Keratinocyte (primary cell): ENCODE data around the gene MYCBPAP. TPM values are rescaled to one million over a fixed set of nuclear protein-coding genes. Genes with fewer than 3 reads are reported as not detected.

Source experiments
- DNase-seq: peaks from one replicate; pipeline ENCODE4 v3.0.0-alpha.2; 2011; ENCODE audit warnings: low read depth, missing footprints, low spot score
- FAIRE-seq: peaks from 2 replicates; lab custom pipeline; 2011; peaks lifted over from hg19 to GRCh38; lab: Jason Lieb, UNC
- H2AFZ ChIP-seq: 2 replicates; pipeline ENCODE4 v1.6.0; 2012; ENCODE audit warnings: low read length, control low read depth, inconsistent platforms; ENCODE audit not compliant: control insufficient read depth
- H3K27ac ChIP-seq: 2 replicates; pipeline ENCODE4 v1.5.1; 2011; ENCODE audit warnings: low read length; ENCODE audit not compliant: control insufficient read depth, insufficient read depth
- H3K27me3 ChIP-seq: 3 replicates; pipeline ENCODE4 v1.6.0; 2011; ENCODE audit warnings: low read length; ENCODE audit not compliant: control insufficient read depth, insufficient read depth; ENCODE audit errors: extremely low read depth
- H3K36me3 ChIP-seq, 2 experiments: 2 replicates in 1 of 2; 3 replicates in 1 of 2; pipeline ENCODE4 v1.5.1; 2011; ENCODE audit warnings: low read length in 2 of 2, mild to moderate bottlenecking in 1 of 2; ENCODE audit not compliant: control insufficient read depth in 2 of 2, insufficient read depth in 2 of 2; ENCODE audit errors: extremely low read depth in 1 of 2
- H3K4me1 ChIP-seq: 3 replicates; pipeline ENCODE4 v1.5.1; 2011; ENCODE audit warnings: low read length; ENCODE audit not compliant: control insufficient read depth, insufficient read depth; ENCODE audit errors: extremely low read depth
- H3K4me2 ChIP-seq: 3 replicates; pipeline ENCODE4 v1.6.0; 2011; ENCODE audit warnings: low read depth, low read length; ENCODE audit not compliant: control insufficient read depth, insufficient read depth; ENCODE audit errors: extremely low read depth
- H3K4me3 ChIP-seq, 3 experiments: fragments of 200-600 bp in 1 of 3; sonication (generic) in 1 of 3; 2 replicates in 2 of 3; 3 replicates in 1 of 3; pipeline ENCODE4 v1.5.1; 2011 to 2016; ENCODE audit warnings: low read length in 3 of 3, mild to moderate bottlenecking in 3 of 3, control low read depth in 2 of 3, inconsistent platforms in 1 of 3, low read depth in 1 of 3, mixed read lengths in 1 of 3, mixed run types in 1 of 3, moderate library complexity in 1 of 3; ENCODE audit not compliant: control insufficient read depth in 2 of 3, insufficient read depth in 2 of 3; ENCODE audit errors: extremely low read depth in 1 of 3
- H3K79me2 ChIP-seq: 2 replicates; pipeline ENCODE4 v1.6.0; 2012; ENCODE audit warnings: low read length; ENCODE audit not compliant: control insufficient read depth, insufficient read depth
- H3K9ac ChIP-seq: 3 replicates; pipeline ENCODE4 v1.6.0; 2011; ENCODE audit warnings: low read length; ENCODE audit not compliant: control insufficient read depth, insufficient read depth; ENCODE audit errors: extremely low read depth
- H3K9me1 ChIP-seq: 3 replicates; pipeline ENCODE4 v1.6.0; 2011; ENCODE audit warnings: low read length; ENCODE audit not compliant: control insufficient read depth, insufficient read depth; ENCODE audit errors: extremely low read depth
- H3K9me3 ChIP-seq: 2 replicates; pipeline ENCODE4 v1.5.1; 2012; ENCODE audit warnings: low read depth, low read length; ENCODE audit not compliant: control insufficient read depth
- H4K20me1 ChIP-seq: 3 replicates; pipeline ENCODE4 v1.6.0; 2011; ENCODE audit warnings: low read length; ENCODE audit not compliant: control insufficient read depth, insufficient read depth; ENCODE audit errors: extremely low read depth
- EZH2 ChIP-seq: IDR thresholded peaks from one replicate; pipeline ENCODE4 v1.6.1; 2012; ENCODE audit warnings: inconsistent platforms, mild to moderate bottlenecking, low read length, moderate library complexity
- dilution Hi-C: fragments of 300-500 bp; cut with MboI; formaldehyde crosslinking; loops from one replicate; pipeline ENCODE4 v1.7.0; 2020; ENCODE audit warnings: low sequenced_read_pairs; ENCODE audit not compliant: extremely low pct_ligation_motif_present
- polyA plus RNA-seq, 5 experiments: library from polyadenylated mRNA; depleted of rRNA in 3 of 5; stranded (reverse) in 3 of 5; stranded (forward) in 1 of 5; unstranded in 1 of 5; fragments of >200 nt; gene quantifications; 1 replicate in 1 of 5; 2 replicates in 3 of 5; 3 replicates in 1 of 5; pipeline versions ENCODE4 v1.2.1 to v1.2.3, GENCODE V29; 2011 to 2012; ENCODE audit warnings: missing spikeins in 2 of 5, low read depth in 1 of 5, low replicate concordance in 1 of 5
- TF ChIP-seq, protein P1 (sequence below), 3 experiments: IDR thresholded peaks in 1 of 3; conservative IDR thresholded peaks in 1 of 3; optimal IDR thresholded peaks in 1 of 3; 2 replicates in 2 of 3; 3 replicates in 1 of 3; pipeline versions ENCODE3 to v1.5.1; 2011; ENCODE audit warnings: low read length in 3 of 3, mild to moderate bottlenecking in 3 of 3, moderate library complexity in 2 of 3, control low read depth in 1 of 3, inconsistent platforms in 1 of 3; ENCODE audit not compliant: insufficient read depth in 2 of 3; ENCODE audit errors: extremely low read depth in 1 of 3

Gene MYCBPAP
- polyA plus RNA-seq, 1 donor (not counting 4 experiments of a cell fraction or from before 2014, with no cell fraction given): 9.5 TPM

DNA sequence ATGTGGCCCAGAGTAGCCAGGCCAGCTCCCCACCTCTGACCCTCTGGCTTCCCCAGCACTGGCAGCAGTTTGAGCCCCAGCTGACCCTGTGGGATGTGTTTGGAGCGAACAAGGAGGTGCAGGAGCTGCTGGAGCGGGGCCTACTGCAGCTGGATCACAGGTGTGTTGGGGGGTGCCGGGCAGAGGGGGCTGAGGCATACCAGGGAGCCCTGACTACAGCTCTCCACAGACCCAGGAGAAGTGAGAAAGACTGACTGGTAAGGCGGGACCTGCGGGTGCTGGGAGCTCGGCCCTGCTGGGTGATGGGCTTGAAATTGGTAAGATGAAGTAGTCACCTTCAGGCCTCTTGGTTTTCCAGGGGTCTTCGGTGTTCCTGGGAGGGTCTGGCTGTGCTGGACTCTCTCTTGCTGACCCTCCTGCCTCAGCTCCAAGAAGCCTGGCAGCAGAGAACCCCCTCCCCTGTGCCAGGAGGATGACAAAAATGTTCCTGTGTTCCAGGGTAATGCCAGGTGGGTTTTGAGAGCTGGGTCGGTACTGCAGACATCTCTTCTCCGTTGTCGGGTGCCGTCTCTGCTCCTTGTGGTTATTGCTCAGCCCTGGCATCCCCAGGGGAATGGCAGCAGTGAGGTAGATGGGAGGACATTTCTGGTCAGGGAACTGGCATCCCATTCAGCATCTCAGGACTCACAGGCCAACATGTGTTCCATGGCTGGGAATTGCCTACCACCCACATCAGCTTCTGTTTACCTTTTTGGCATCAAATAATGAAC lies 23.7 kb upstream of the MYCBPAP start:
- Histone ChIP-seq H3K4me3 (no peak overlapping the region), H4K20me1 (no peaks in the 10 kb centered on the region), H3K9ac (no peak overlapping the region), H2AFZ (no peak overlapping the region), H3K79me2 (peaks cover 9% of the 10 kb centered on the region), H3K36me3 (peaks cover 6 to 26% of the 10 kb centered on the region in 2 experiments), H3K9me3 (no peaks in the 10 kb centered on the region), H3K4me2 (no peak overlapping the region), H3K9me1 (no peaks in the 10 kb centered on the region), H3K4me1 (peaks cover 40% of the 10 kb centered on the region), H3K27me3 (no peaks in the 10 kb centered on the region), H3K27ac (no peak overlapping the region)
- no peak for TF ChIP-seq EZH2
- TF ChIP-seq, protein P1, sequence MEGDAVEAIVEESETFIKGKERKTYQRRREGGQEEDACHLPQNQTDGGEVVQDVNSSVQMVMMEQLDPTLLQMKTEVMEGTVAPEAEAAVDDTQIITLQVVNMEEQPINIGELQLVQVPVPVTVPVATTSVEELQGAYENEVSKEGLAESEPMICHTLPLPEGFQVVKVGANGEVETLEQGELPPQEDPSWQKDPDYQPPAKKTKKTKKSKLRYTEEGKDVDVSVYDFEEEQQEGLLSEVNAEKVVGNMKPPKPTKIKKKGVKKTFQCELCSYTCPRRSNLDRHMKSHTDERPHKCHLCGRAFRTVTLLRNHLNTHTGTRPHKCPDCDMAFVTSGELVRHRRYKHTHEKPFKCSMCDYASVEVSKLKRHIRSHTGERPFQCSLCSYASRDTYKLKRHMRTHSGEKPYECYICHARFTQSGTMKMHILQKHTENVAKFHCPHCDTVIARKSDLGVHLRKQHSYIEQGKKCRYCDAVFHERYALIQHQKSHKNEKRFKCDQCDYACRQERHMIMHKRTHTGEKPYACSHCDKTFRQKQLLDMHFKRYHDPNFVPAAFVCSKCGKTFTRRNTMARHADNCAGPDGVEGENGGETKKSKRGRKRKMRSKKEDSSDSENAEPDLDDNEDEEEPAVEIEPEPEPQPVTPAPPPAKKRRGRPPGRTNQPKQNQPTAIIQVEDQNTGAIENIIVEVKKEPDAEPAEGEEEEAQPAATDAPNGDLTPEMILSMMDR (optimal IDR thresholded peaks at IDR 0.05 in 1 of 3, IDR thresholded peaks at IDR 0.05 in 1 of 3, conservative IDR thresholded peaks at IDR 0.05 in 1 of 3; ENCODE audit: extremely low read depth in 1 of 3, insufficient read depth in 2 of 3, low read length in 3 of 3): no peak
- dilution Hi-C loops: no loop called here
- FAIRE-seq (no peak), DNase-seq (no peak)

DNA sequence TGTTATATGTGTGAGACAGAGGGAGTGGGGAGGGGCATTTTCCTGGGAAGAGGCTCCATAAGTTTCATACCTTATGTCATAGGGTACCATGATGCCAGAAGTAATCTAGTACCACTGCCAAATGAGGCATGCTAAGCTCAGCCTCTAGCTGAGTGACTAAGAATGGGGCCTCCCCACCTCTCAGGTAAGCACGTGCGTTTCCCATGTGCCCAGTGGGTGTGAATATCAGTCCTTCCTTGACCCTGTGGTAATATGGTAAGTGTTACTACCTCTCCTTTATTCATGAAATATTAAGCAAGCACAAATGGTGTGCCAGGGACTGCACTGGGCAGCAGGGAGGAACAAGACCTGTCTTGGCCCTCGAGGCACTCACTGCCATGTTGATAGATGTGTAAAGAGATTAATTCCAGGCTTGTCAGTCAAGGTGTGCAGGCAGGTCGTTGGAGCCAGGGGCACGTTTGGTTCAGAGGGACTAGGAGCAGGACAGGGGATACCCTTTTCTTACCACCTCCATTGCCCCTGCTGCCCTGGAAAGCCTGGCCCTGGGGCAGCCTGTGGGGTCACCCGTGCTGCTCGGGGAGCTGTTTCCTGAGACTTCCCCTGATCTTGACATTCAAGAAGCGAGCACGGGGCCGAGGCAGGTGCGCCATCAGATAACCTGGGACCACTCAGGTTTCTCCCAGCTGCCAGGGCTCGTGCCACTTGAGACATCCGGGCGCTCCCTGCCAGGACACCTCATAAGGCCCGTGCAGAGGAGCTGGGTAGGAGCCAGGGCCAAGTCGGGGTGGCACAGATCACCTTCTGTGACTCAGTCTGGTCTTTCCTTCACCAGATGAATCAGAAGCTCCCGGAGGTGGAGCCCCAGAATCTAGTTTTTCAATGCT lies 20.8 kb upstream of the MYCBPAP start:
- Histone ChIP-seq H3K27me3 (no peaks in the 10 kb centered on the region), H3K4me3 (no peak overlapping the region), H3K27ac (peak overlapping the region; percentile 85), H2AFZ (no peak overlapping the region), H3K36me3 (peaks cover 6 to 12% of the 10 kb centered on the region in 2 experiments), H3K9ac (peak overlapping the region; percentile 55), H3K4me1 (peaks cover 23% of the 10 kb centered on the region), H4K20me1 (no peaks in the 10 kb centered on the region), H3K9me1 (no peaks in the 10 kb centered on the region), H3K4me2 (peak overlapping the region; percentile 62), H3K79me2 (no peaks in the 10 kb centered on the region), H3K9me3 (no peaks in the 10 kb centered on the region)
- FAIRE-seq: peak; percentile 95
- dilution Hi-C loops: no loop called here
- TF ChIP-seq, protein P1 (optimal IDR thresholded peaks at IDR 0.05 in 1 of 3, IDR thresholded peaks at IDR 0.05 in 1 of 3, conservative IDR thresholded peaks at IDR 0.05 in 1 of 3; ENCODE audit: extremely low read depth in 1 of 3, insufficient read depth in 2 of 3, low read length in 3 of 3): no peak
- TF ChIP-seq EZH2: no peak
- DNase-seq: peak; percentile 71
